Upper lobe of left lung (tissue), 6 donors: ENCODE measurements around the gene ADGRF4. TPM values are rescaled to one million over a fixed set of nuclear protein-coding genes. Genes with fewer than 3 reads are reported as not detected.
A peak's percentile ranks its signal among the peaks of the same experiment; 100 is the strongest.

Experiments
- ATAC-seq, 2 donors: fragments of 200-7000 bp; cut with Tn5 transposase; one replicate each; pipeline ENCODE4 v1.9.1; 2022; ENCODE audit warnings: mild to moderate bottlenecking in 2 of 2, moderate library complexity in 2 of 2; ENCODE audit not compliant: low FRiP score in 2 of 2
- DNase-seq, 2 donors: peaks; one replicate each; pipeline ENCODE4 v3.0.0-alpha.2; 2019 to 2020
- H3K27ac ChIP-seq, 4 donors: fragments of 200-600 bp; sonication (generic); one replicate each; pipeline ENCODE4 v1.5.1; 2016 to 2019
- H3K27me3 ChIP-seq, 4 donors: fragments of 200-600 bp; sonication (generic); one replicate each; pipeline ENCODE4 v1.5.1; 2017 to 2019
- H3K36me3 ChIP-seq, 4 donors: fragments of 200-600 bp; sonication (generic); one replicate each; pipeline ENCODE4 v1.5.1; 2016 to 2019
- H3K4me1 ChIP-seq, 4 donors: fragments of 200-600 bp; sonication (generic); one replicate each; pipeline ENCODE4 v1.5.1; 2018 to 2019
- H3K4me3 ChIP-seq, 4 donors: fragments of 200-600 bp; sonication (generic); one replicate each; pipeline ENCODE4 v1.5.1; 2017 to 2019; ENCODE audit warnings: mild to moderate bottlenecking in 2 of 4, moderate library complexity in 1 of 4
- H3K9me3 ChIP-seq, 4 donors: fragments of 200-600 bp; sonication (generic); one replicate each; pipeline ENCODE4 v1.5.1; 2018 to 2019
- CTCF ChIP-seq, 6 experiments: fragments of 450-650 bp in 4 of 6; fragments of 200-600 bp in 2 of 6; sonication (generic) in 2 of 6; IDR thresholded peaks; one replicate each; pipeline ENCODE4 v1.5.1; 2016 to 2019; ENCODE audit warnings: antibody characterized with exemption in 6 of 6
- EP300 ChIP-seq, 4 donors: sonication (generic); formaldehyde crosslinking; IDR thresholded peaks; one replicate each; pipeline ENCODE4 v1.5.1; 2017; ENCODE audit warnings: antibody characterized with exemption in 4 of 4, control low read depth in 2 of 4
- POLR2A ChIP-seq, 4 donors: fragments of 450-650 bp; IDR thresholded peaks; one replicate each; pipeline ENCODE4 v1.5.1; 2016 to 2017; ENCODE audit warnings: antibody characterized with exemption in 4 of 4, mild to moderate bottlenecking in 2 of 4
- POLR2AphosphoS5 ChIP-seq, 2 donors: sonication (generic); formaldehyde crosslinking; IDR thresholded peaks; one replicate each; pipeline ENCODE4 v1.5.1; 2017; ENCODE audit warnings: antibody characterized with exemption in 2 of 2
- whole genome bisulfite sequencing, 2 donors: methylation state at CpG; one replicate each; pipeline ENCODE4 v1.1.5; 2017 to 2018; 5-methylcytosine and 5-hydroxymethylcytosine counted together
- total RNA-seq, 6 donors: library from RNA; depleted of rRNA in 4 of 6; stranded (reverse); fragments of >200 nt in 4 of 6; gene quantifications; one replicate each; pipeline versions ENCODE4 v1.1.0 to v1.2.1, GENCODE V29; 2016 to 2021
- donor health status: DM: no; HTN: no; CAD: no; lungs with moderate emphysema.
- donor health status: DM: no; HTN: yes; CAD: no; lungs with severe emphysema.

The ADGRF4 gene
- total RNA-seq, 6 donors from 2014 or later: 0.15 to 0.20 (median 0.18) TPM; not detected in 2

GRCh38 chr6:47724300-47724699, 25.9 kb downstream of the ADGRF4 start:
- ATAC-seq (no peak), DNase-seq (no peak)
- Histone ChIP-seq H3K4me3 (no peak overlapping the region), H3K4me1 (no peaks in the 10 kb centered on the region), H3K36me3 (no peaks in the 10 kb centered on the region), H3K27ac (no peak overlapping the region), H3K9me3 (no peaks in the 10 kb centered on the region), H3K27me3 (no peaks in the 10 kb centered on the region)
- WGBS, 2 donors: 96 to 100% methylated on average over 2 of the region's 2 CpGs
- TF ChIP-seq CTCF (IDR thresholded peaks at IDR 0.05) (no peak), POLR2A (IDR thresholded peaks at IDR 0.05) (no peak), EP300 (IDR thresholded peaks at IDR 0.05) (no peak), POLR2AphosphoS5 (IDR thresholded peaks at IDR 0.05) (no peak)

GRCh38 chr6:47727391-47727790, 29.0 kb downstream of the ADGRF4 start:
- 52 to 67% methylated on average over 2 of the region's 2 CpGs for whole genome bisulfite sequencing, 2 donors
- H3K27me3 ChIP-seq: no peaks in the 10 kb centered on the region
- DNase-seq: no peak

GRCh38 chr6:47729019-47729418, 30.6 kb downstream of the ADGRF4 start:
- no peak overlapping the region for H3K27ac ChIP-seq
- 41 to 48% methylated on average over 2 of the region's 2 CpGs for WGBS, 2 donors
- H3K27me3 ChIP-seq: no peaks in the 10 kb centered on the region
- H3K4me3 ChIP-seq: no peak overlapping the region
- H3K9me3 ChIP-seq: no peaks in the 10 kb centered on the region
- no peaks in the 10 kb centered on the region for H3K4me1 ChIP-seq
- no peaks in the 10 kb centered on the region for H3K36me3 ChIP-seq
- no peak for DNase-seq
- TF ChIP-seq CTCF (IDR thresholded peaks at IDR 0.05) (no peak), EP300 (IDR thresholded peaks at IDR 0.05) (no peak), POLR2A (IDR thresholded peaks at IDR 0.05) (no peak), POLR2AphosphoS5 (IDR thresholded peaks at IDR 0.05) (no peak)
- ATAC-seq: no peak

More at GRCh38 chr6:47727391-47727790, 29.0 kb downstream of the ADGRF4 start:
- TF ChIP-seq CTCF (IDR thresholded peaks at IDR 0.05) (no peak), EP300 (IDR thresholded peaks at IDR 0.05) (no peak), POLR2A (IDR thresholded peaks at IDR 0.05) (no peak), POLR2AphosphoS5 (IDR thresholded peaks at IDR 0.05) (no peak)
- no peaks in the 10 kb centered on the region for H3K9me3 ChIP-seq
- ATAC-seq: no peak
- no peaks in the 10 kb centered on the region for H3K36me3 ChIP-seq
- no peaks in the 10 kb centered on the region for H3K4me1 ChIP-seq
- no peak overlapping the region for H3K4me3 ChIP-seq
- no peak overlapping the region for H3K27ac ChIP-seq

GRCh38 chr6:47729457-47729856, 31.1 kb downstream of the ADGRF4 start:
- no peaks in the 10 kb centered on the region for H3K27me3 ChIP-seq
- peak in 1 of 2 donors; percentile 24 for ATAC-seq
- WGBS, 2 donors: 75 to 86% methylated on average over 1 of the region's 1 CpG

More at GRCh38 chr6:47729457-47729856, 31.1 kb downstream of the ADGRF4 start:
- Histone ChIP-seq H3K4me3 (no peak overlapping the region), H3K36me3 (no peaks in the 10 kb centered on the region), H3K4me1 (no peaks in the 10 kb centered on the region), H3K27ac (no peak overlapping the region), H3K9me3 (no peaks in the 10 kb centered on the region)
- DNase-seq: no peak
- TF ChIP-seq POLR2A (IDR thresholded peaks at IDR 0.05) (no peak), POLR2AphosphoS5 (IDR thresholded peaks at IDR 0.05) (no peak), CTCF (IDR thresholded peaks at IDR 0.05) (no peak), EP300 (IDR thresholded peaks at IDR 0.05) (no peak)
